GM18505 (cell line): Measurements from ENCODE around the gene RD3L.
"Not testable (repeated sequence)": the region's sequence is repeated elsewhere in the genome, so short reads cannot be mapped to it uniquely, and the experiment has no call there.

Experiments
- ATAC-seq: cut with Tn5 transposase; IDR thresholded peaks from one replicate; pipeline ENCODE4 v1.9.1; 2021; ENCODE audit not compliant: unreplicated experiment
- POLR2A ChIP-seq: IDR thresholded peaks from 4 replicates; pipeline ENCODE4 v1.6.1; 2011; ENCODE audit warnings: borderline replicate concordance; ENCODE audit not compliant: insufficient read depth, insufficient read length; ENCODE audit errors: extremely low read depth

Gene RD3L

GRCh38 chr14:103941973-103942736, at the start of gene RD3L:
RD3L (minus strand) TSS chr14:103942529; CDS start chr14:103941695, 834 bp downstream.
- no peak for ATAC-seq
- no peak for TF ChIP-seq POLR2A

GRCh38 chr14:103989964-103990363, 47.6 kb upstream of the RD3L start:
- ATAC-seq = no peak
- no peak for TF ChIP-seq POLR2A

GRCh38 chr14:103989034-103989433, 46.7 kb upstream of the RD3L start:
- no peak for TF ChIP-seq POLR2A
- no peak for ATAC-seq

GRCh38 chr14:103984196-103984595, 41.9 kb upstream of the RD3L start:
- ATAC-seq = no peak
- TF ChIP-seq POLR2A = no peak

GRCh38 chr14:103980623-103981238, 38.4 kb upstream of the RD3L start:
- not testable (repeated sequence) for ATAC-seq

GRCh38 chr14:103974575-103974974, 32.2 kb upstream of the RD3L start:
- ATAC-seq = no peak
- TF ChIP-seq POLR2A = no peak

GRCh38 chr14:103973354-103973753, 31.0 kb upstream of the RD3L start:
- no peak for ATAC-seq
- no peak for TF ChIP-seq POLR2A

GRCh38 chr14:103969961-103970360, 27.6 kb upstream of the RD3L start:
- no peak for TF ChIP-seq POLR2A
- ATAC-seq = no peak

GRCh38 chr14:103966631-103967030, 24.3 kb upstream of the RD3L start:
- TF ChIP-seq POLR2A = no peak
- ATAC-seq = no peak

GRCh38 chr14:103961928-103962578, 19.7 kb upstream of the RD3L start:
- TF ChIP-seq POLR2A = no peak
- no peak for ATAC-seq

GRCh38 chr14:103960457-103961055, 18.2 kb upstream of the RD3L start:
- TF ChIP-seq POLR2A = no peak
- no peak for ATAC-seq

GRCh38 chr14:103949131-103949790, 6.9 kb upstream of the RD3L start:
- TF ChIP-seq POLR2A = no peak
- ATAC-seq = no peak

GRCh38 chr14:103948442-103948841, 6.1 kb upstream of the RD3L start:
- ATAC-seq = no peak
- no peak for TF ChIP-seq POLR2A
